Cardiac atrium fibroblast (primary cell): Measurements from ENCODE around the gene MRM3. TPM values are rescaled to one million over a fixed set of nuclear protein-coding genes. Genes with fewer than 3 reads are reported as not detected.

ENCODE experiments used
- total RNA-seq: library from RNA; depleted of rRNA; stranded (reverse); fragments of >200 nt; gene quantifications from 2 replicates; pipeline ENCODE4 v1.2.3, GENCODE V29; 2015

The MRM3 gene
- total RNA-seq, result 17.7 and 19.5 TPM in 2 replicates

GRCh38 chr17:781805-782731 is at the start of gene MRM3, which contains the start of gene GLOD4:
Gene MRM3, plus strand, starts transcription at chr17:782353. Its CDS starts 26 bp downstream, at chr17:782379.
Gene GLOD4, minus strand, starts transcription at chr17:782280. Its CDS starts 25 bp downstream, at chr17:782255.

GRCh38 chr17:752002-752619 is 30.0 kb upstream of the MRM3 start, which contains the start of gene GEMIN4:
Gene GEMIN4, minus strand, starts transcription at chr17:752264. Its CDS starts 122 bp downstream, at chr17:752142.

Other genes with a start within 250 kb of the MRM3 start
- 14.4 and 17.7 TPM in 2 replicates for gene VPS53, start 67.5 kb upstream of the MRM3 start, total RNA-seq
- 31.6 and 37.4 TPM in 2 replicates for gene TLCD3A, start 49.8 kb upstream of the MRM3 start, total RNA-seq
- gene GEMIN4, start 30.1 kb upstream of the MRM3 start, total RNA-seq, result 12.6 and 12.8 TPM in 2 replicates
- 36.3 and 58.0 TPM in 2 replicates for gene GLOD4, start 73 bp upstream of the MRM3 start, total RNA-seq
- gene NXN, start 197.4 kb downstream of the MRM3 start, total RNA-seq, result 20.7 and 46.0 TPM in 2 replicates
- gene TIMM22, start 214.8 kb downstream of the MRM3 start, total RNA-seq, result 13.7 and 17.3 TPM in 2 replicates